HUES48 (cell line): Measurements from ENCODE around the gene MYO3B.

ENCODE experiments used
- H3K27ac ChIP-seq: one replicate; pipeline ENCODE4 v1.7.0; 2013; ENCODE audit warnings: low read depth, low read length, inconsistent platforms
- H3K27me3 ChIP-seq: 2 replicates; pipeline ENCODE4 v1.6.1; 2013; ENCODE audit warnings: mild to moderate bottlenecking, low read length; ENCODE audit not compliant: control insufficient read depth, insufficient read depth
- H3K36me3 ChIP-seq: 2 replicates; pipeline ENCODE4 v1.6.1; 2013; ENCODE audit warnings: low read length; ENCODE audit not compliant: control insufficient read depth, insufficient read depth
- H3K4me1 ChIP-seq: 2 replicates; pipeline ENCODE4 v1.6.1; 2013; ENCODE audit warnings: mild to moderate bottlenecking, low read length; ENCODE audit not compliant: control insufficient read depth, insufficient read depth
- H3K4me3 ChIP-seq: 2 replicates; pipeline ENCODE4 v1.5.1; 2013; ENCODE audit warnings: mild to moderate bottlenecking, low read depth, low read length
- H3K9ac ChIP-seq: 2 replicates; pipeline ENCODE4 v1.6.1; 2013; ENCODE audit warnings: mild to moderate bottlenecking, low read depth, low read length, moderate library complexity
- H3K9me3 ChIP-seq: 2 replicates; pipeline ENCODE4 v1.6.1; 2013; ENCODE audit warnings: low read length; ENCODE audit not compliant: control insufficient read depth, insufficient read depth

MYO3B gene

GRCh38 chr2:170191166-170191866 is 13.4 kb downstream of the MYO3B start:
- Histone ChIP-seq H3K27me3 (no peaks in the 10 kb centered on the region), H3K4me1 (peaks cover 2% of the 10 kb centered on the region; the same call in 1 of the 2 replicates), H3K27ac (no peak overlapping the region), H3K9me3 (no peaks in the 10 kb centered on the region), H3K36me3 (no peaks in the 10 kb centered on the region), H3K9ac (no peak overlapping the region), H3K4me3 (no peak overlapping the region)

- H3K9ac ChIP-seq, result no peak overlapping the region
- H3K36me3 ChIP-seq, result no peaks in the 10 kb centered on the region
- no peak overlapping the region for H3K27ac ChIP-seq
- no peaks in the 10 kb centered on the region for H3K27me3 ChIP-seq
- H3K4me3 ChIP-seq, result no peak overlapping the region
- peaks cover 8% of the 10 kb centered on the region; the same call in 1 of the 2 replicates for H3K4me1 ChIP-seq
- H3K9me3 ChIP-seq, result no peaks in the 10 kb centered on the region
Measured at GRCh38 chr2:170196963-170197362, 19.0 kb downstream of the MYO3B start.

GRCh38 chr2:170201275-170201674 is 23.3 kb downstream of the MYO3B start:
- no peaks in the 10 kb centered on the region for H3K27me3 ChIP-seq
- peaks cover 6% of the 10 kb centered on the region; the same call in 1 of the 2 replicates for H3K4me1 ChIP-seq
- H3K36me3 ChIP-seq, result no peaks in the 10 kb centered on the region
- H3K9ac ChIP-seq, result no peak overlapping the region
- H3K9me3 ChIP-seq, result no peaks in the 10 kb centered on the region
- H3K27ac ChIP-seq, result no peak overlapping the region
- no peak overlapping the region for H3K4me3 ChIP-seq

GRCh38 chr2:170201734-170202393 is 23.9 kb downstream of the MYO3B start:
- Histone ChIP-seq H3K9me3 (peaks cover 1% of the 10 kb centered on the region; the same call in 1 of the 2 replicates), H3K27ac (no peak overlapping the region)

GRCh38 chr2:170202437-170202836 is 24.5 kb downstream of the MYO3B start:
- no peak overlapping the region for H3K27ac ChIP-seq
- peaks cover 6% of the 10 kb centered on the region for H3K9me3 ChIP-seq
- no peaks in the 10 kb centered on the region for H3K4me1 ChIP-seq
- no peak overlapping the region for H3K9ac ChIP-seq
- H3K4me3 ChIP-seq, result no peak overlapping the region
- no peaks in the 10 kb centered on the region for H3K27me3 ChIP-seq
- no peaks in the 10 kb centered on the region for H3K36me3 ChIP-seq

More at GRCh38 chr2:170201734-170202393, 23.9 kb downstream of the MYO3B start:
- Histone ChIP-seq H3K27me3 (no peaks in the 10 kb centered on the region), H3K36me3 (no peaks in the 10 kb centered on the region), H3K4me1 (0 out of 2 replicates have a peak, but pooled peaks cover 4% of the 10 kb centered on the region), H3K9ac (no peak overlapping the region), H3K4me3 (no peak overlapping the region)

GRCh38 chr2:170204298-170204951 is 26.5 kb downstream of the MYO3B start:
- no peak overlapping the region for H3K27ac ChIP-seq
- no peak overlapping the region for H3K4me3 ChIP-seq
- H3K9ac ChIP-seq, result no peak overlapping the region
- no peaks in the 10 kb centered on the region for H3K27me3 ChIP-seq
- H3K9me3 ChIP-seq, result peaks cover 24% of the 10 kb centered on the region
- H3K4me1 ChIP-seq, result no peaks in the 10 kb centered on the region
- H3K36me3 ChIP-seq, result no peaks in the 10 kb centered on the region

- no peaks in the 10 kb centered on the region for H3K27me3 ChIP-seq
- H3K27ac ChIP-seq, result no peak overlapping the region
- no peak overlapping the region for H3K9ac ChIP-seq
- H3K4me1 ChIP-seq, result no peaks in the 10 kb centered on the region
- H3K9me3 ChIP-seq, result peaks cover 38% of the 10 kb centered on the region
- no peak overlapping the region for H3K4me3 ChIP-seq
- H3K36me3 ChIP-seq, result no peaks in the 10 kb centered on the region
Measured at GRCh38 chr2:170206246-170206645, 28.3 kb downstream of the MYO3B start.

GRCh38 chr2:170206805-170207407 is 29.0 kb downstream of the MYO3B start:
- Histone ChIP-seq H3K36me3 (no peaks in the 10 kb centered on the region), H3K9me3 (peaks cover 42% of the 10 kb centered on the region), H3K27me3 (no peaks in the 10 kb centered on the region), H3K27ac (no peak overlapping the region), H3K4me1 (no peaks in the 10 kb centered on the region), H3K9ac (no peak overlapping the region), H3K4me3 (no peak overlapping the region)

GRCh38 chr2:170207901-170208300 is 30.0 kb downstream of the MYO3B start:
- Histone ChIP-seq H3K36me3 (no peaks in the 10 kb centered on the region), H3K4me3 (no peak overlapping the region), H3K27me3 (no peaks in the 10 kb centered on the region), H3K9ac (no peak overlapping the region), H3K9me3 (peaks cover 42% of the 10 kb centered on the region), H3K27ac (no peak overlapping the region), H3K4me1 (peaks cover 7% of the 10 kb centered on the region)

GRCh38 chr2:170208967-170209366 is 31.0 kb downstream of the MYO3B start:
- H3K9me3 ChIP-seq, result peaks cover 42% of the 10 kb centered on the region
- peaks cover 13% of the 10 kb centered on the region for H3K4me1 ChIP-seq
- H3K27ac ChIP-seq, result no peak overlapping the region

More at GRCh38 chr2:170208967-170209366, 31.0 kb downstream of the MYO3B start:
- Histone ChIP-seq H3K36me3 (no peaks in the 10 kb centered on the region), H3K27me3 (no peaks in the 10 kb centered on the region), H3K9ac (no peak overlapping the region), H3K4me3 (no peak overlapping the region)
